Measurements from ENCODE around the gene HOXB6. TPM values are rescaled to one million over a fixed set of nuclear protein-coding genes. Genes with fewer than 3 reads are reported as not detected.

HOXB6 gene
- total RNA-seq, 1 donor from 2014 or later: 0.20 TPM

DNA sequence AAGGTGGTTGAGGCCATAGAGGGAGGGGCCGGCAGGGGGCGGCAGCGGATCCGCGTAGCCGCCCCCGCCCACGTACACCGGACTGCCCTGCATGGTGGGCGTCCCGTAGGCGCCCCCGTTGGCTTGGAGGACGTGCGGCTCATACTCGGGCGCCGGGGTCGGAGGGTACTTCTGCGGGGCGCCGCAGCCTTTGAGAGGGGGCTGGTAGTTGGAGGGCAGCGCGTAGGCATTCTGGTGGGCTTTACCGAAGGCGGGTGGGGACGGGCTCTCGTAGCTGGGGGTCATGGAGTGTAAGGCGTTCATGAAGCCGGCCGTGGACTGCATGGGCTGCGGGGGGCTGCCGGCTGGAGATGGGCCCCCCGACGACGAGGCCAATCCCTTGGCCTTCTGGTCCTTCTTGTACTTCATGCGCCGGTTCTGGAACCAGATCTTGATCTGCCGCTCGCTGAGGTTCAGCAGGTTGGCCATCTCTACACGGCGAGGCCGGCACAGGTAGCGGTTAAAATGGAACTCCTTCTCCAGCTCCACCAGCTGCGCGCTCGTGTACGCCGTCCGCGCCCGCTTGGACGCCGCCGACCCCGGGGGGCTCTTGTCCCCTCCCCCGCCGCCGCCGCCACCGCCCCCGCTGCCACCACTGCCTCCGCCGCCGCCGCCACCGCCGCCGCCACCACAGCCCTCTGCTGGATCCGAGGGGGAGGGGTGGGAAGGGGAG is 54.1 kb downstream of the HOXB6 start:
- DNase-seq: no peak
- intact Hi-C loops (cut with micrococcal nuclease): no loop called here
- no peak for ATAC-seq

DNA sequence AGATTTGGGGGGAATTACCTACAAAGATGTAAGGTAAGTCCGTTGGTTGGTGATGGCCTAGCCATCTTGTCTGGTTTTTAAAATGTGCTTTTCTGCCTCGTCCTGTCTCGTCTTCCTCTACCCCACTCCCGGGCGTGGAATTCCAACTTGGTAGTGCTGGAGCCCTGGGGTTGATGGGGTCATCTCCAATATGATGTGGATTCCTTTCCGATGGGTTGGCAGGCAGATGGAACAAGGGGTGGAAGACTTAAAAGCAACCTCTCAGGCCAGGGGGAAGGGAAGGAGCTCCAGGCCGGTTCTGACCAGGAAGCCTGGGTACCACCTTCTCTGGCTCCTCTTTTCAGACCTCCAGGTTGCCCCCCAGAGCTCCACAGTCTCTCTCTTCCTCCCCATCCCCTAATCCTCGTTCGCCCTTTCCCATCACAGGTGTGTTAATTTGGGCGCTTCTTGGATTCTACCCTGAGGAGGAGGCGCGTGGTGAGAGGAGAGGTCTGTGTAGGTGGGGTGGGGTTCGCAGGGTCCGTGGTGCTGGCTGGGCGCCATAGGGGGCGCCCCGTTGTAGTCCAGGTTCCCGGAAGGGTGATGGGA is 54.8 kb downstream of the HOXB6 start:
- intact Hi-C loops (cut with micrococcal nuclease): no loop called here
- no peak for ATAC-seq
- DNase-seq: no peak

DNA sequence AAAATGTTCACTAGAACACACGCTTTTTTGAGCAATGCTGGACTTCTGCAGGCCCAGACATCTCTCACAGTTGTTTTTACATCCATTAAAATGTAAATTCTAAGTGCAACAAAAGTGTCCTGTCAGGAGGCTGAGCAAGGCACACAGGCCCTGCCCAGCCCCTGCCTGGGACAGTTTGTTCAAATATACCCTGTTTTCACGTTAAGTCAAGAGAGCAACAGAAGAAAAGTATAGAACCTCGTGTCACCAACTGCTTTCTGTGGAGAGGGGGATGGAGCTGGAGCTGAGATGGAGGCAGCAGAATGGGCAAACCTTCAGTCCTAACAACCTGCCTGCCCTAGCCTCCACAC is 55.5 kb downstream of the HOXB6 start:
- no peak for DNase-seq
- intact Hi-C loops (cut with micrococcal nuclease): no loop called here
- ATAC-seq: no peak

DNA sequence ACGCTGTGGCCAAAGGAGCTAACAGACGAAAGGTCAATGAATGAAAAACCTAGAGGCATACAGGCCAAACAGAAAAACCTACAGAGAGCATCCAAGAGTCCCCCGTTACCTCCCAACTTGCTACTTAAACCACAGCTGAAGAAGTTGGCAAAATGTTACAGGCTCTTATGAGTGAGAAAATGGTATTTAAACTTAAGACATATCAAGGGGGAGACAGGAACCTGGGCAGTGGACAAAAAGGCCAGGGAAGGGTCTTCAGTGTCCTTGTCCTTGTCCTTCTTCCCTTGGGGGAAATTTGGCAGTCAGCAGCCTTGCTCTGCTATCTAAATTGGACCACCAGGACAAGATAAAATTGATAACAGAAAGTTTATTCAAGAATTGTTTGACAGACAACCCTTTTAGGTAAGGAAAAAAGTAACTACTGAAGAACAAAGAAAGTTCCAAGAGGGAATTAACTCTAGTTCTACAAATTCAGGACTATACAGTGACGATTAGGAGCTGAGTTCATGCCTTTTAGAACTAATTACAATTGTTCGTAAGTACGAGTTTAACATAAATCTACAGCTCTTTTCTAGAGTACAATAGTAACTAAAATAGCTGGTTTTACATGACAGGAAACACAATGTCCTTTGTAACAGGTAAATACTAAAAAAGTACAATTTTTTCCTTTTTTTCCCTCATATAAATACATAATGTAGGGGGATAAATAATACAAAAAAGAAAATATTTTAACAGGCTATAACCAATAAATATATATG is 56.1 kb downstream of the HOXB6 start:
- DNase-seq (no peak), ATAC-seq (no peak)
- intact Hi-C loops (cut with micrococcal nuclease): no loop called here

DNA sequence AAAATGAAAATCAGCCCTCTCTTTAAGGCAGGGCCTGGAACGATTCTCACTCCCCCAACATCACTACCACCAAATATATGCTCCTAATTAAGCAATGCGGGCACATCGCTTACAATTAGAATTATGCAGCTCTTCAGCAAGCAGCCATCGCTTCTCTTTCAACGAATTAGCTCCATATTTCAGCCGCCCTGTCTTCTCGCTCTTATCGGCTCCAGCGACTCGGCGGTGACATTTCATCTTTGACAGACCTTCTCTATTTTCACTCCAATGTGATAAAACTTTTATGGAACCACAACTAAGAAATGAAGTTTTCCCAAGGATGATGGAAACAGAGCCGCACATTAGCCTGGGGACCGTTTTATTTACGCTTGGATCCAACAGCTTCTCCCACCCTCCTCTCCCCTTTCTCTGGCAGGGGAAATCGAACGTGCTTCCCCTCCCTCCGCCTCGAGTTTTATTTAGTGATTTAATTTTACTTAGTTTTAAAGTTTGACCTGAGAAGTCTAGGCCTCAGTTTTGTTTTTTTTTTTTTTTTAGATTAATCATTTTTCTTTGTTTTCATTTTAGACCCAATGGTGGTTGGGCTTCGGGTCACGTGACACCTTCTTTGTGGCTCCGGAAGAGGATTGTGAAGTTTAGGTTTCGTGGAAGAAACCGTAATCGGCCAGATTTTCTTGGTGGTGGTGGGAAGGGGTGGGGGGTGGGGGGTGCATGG is 56.8 kb downstream of the HOXB6 start:
- intact Hi-C loops (cut with micrococcal nuclease): no loop called here
- DNase-seq (no peak), ATAC-seq (no peak)

DNA sequence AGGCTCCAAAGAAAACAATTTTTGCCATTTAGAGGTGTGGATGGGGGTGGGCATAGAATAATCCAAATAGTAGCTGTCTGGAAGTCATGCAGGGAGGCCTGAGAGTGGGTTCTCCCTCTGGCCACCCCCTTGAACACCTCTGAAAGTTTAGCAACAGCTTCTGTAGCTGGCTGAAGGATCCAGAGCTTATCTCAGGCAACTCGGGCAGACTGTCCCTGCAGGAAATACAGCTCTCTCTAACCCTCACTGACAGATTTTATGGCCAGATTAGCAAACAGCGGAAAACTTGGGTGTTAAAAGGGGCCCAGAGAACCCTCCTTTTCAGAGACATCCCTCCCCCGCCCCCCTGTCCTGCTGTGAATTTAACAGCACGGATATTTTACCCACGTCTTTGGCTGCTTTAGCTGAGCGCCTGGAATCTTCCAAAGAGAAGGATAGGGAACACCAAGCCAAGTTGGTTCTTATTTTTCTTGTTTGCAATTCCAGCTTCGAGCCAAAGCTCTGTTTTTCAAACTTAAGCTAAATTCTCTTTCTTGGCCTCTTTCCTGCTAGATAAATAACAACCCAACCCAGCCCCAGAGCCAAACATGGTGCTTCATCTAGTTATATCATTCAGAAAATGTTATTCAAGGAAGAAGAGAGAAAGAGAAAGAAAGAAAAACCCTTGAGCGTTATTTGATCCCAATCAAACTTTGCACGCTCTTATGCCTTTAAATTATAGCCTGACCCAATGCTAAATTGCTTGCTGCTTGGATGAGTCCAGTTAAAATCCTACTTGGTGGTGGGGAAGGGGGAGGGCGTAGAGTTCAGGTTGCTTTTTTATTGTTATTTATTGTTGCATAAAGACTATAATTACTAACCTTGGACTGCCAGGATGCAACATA is 57.6 kb downstream of the HOXB6 start:
- DNase-seq (no peak), ATAC-seq (no peak)
- intact Hi-C loops (cut with micrococcal nuclease): no loop called here

DNA sequence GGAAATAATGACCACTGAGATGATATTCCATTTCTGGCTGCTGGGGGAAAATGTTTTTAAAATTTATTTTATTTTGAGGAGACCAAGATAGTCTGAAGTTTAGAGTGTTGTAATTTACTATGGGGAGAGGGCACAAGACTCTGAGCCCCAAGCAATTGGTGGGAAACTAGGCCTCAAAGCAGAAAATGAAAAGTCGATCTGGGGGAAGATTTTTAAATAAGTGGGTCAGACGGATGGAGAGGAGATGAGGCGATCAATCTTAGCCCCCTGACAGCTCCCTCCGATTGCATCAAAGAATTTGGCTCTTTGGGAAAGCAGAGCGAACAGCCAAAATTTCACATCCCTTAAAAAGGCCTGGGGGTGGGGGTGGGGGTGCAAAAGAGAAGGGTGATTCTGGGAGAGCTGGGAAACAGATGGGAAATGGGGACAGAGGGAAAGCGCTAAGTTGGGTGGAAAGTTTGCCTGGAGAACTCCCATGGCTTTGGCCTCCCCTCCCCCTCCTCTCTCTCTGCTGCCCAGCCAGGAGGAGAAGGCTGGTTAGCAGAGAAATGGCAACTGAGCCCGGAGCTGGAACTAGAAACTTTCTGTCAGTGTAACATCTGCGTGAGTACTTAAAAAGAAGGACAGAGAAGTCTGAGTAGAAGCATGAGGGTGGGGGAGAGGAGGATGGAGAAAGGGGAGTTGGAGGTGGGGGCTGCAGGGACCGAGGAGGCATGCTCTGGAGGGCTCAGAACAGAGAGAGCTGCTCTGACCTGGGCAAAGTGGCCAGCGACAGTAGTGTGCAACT is 58.5 kb downstream of the HOXB6 start:
- ATAC-seq (no peak), DNase-seq (no peak)
- intact Hi-C loops (cut with micrococcal nuclease): no loop called here

Small RNAs within 50 kb of the gene (microRNA-seq; reads per million reads assigned to microRNA genes)
- gene MIR196A1 (ENCODE audit: borderline number of aligned reads): not detected

Other genes starting within 250 kb of the HOXB6 start
- 0.27 TPM for gene SKAP1, start 174.8 kb downstream of the HOXB6 start, total RNA-seq
- not detected for gene HOXB1, start 74.0 kb downstream of the HOXB6 start, total RNA-seq
- gene HOXB2, start 59.9 kb downstream of the HOXB6 start, total RNA-seq: 2.8 TPM
- gene HOXB4, start 26.6 kb downstream of the HOXB6 start, total RNA-seq: 0.79 TPM
- 2.7 TPM for gene HOXB3, start 14.7 kb downstream of the HOXB6 start, total RNA-seq
- not detected for gene HOXB5, start 11.2 kb downstream of the HOXB6 start, total RNA-seq
- 0.30 TPM for gene HOXB7, start 6.0 kb upstream of the HOXB6 start, total RNA-seq
- not detected for gene HOXB8, start 10.3 kb upstream of the HOXB6 start, total RNA-seq
- not detected for gene HOXB9, start 21.4 kb upstream of the HOXB6 start, total RNA-seq
- not detected for gene PRAC1, start 117.5 kb upstream of the HOXB6 start, total RNA-seq
- not detected for gene PRAC2, start 118.2 kb upstream of the HOXB6 start, total RNA-seq
- gene HOXB13, start 123.8 kb upstream of the HOXB6 start, total RNA-seq: not detected
- not detected for gene TTLL6, start 212.2 kb upstream of the HOXB6 start, total RNA-seq
- gene CALCOCO2, start 226.0 kb upstream of the HOXB6 start, total RNA-seq: 330 TPM